IPS-20b (cell line): ENCODE measurements around the gene PPP2R1B.

Experiments used
- H3K27ac ChIP-seq: one replicate; pipeline ENCODE4 v1.5.1; 2013; ENCODE audit warnings: low read length
- H3K27me3 ChIP-seq: 2 replicates; pipeline ENCODE4 v1.6.1; 2013; ENCODE audit warnings: mild to moderate bottlenecking, low read length, inconsistent platforms; ENCODE audit not compliant: insufficient read depth
- H3K36me3 ChIP-seq: 2 replicates; pipeline ENCODE4 v1.6.1; 2013; ENCODE audit warnings: low read depth, mild to moderate bottlenecking, inconsistent platforms, low read length, moderate library complexity; ENCODE audit not compliant: insufficient read depth
- H3K4me1 ChIP-seq: 2 replicates; pipeline ENCODE4 v1.6.1; 2013; ENCODE audit warnings: mild to moderate bottlenecking, control low read depth, inconsistent platforms, low read length, moderate library complexity; ENCODE audit not compliant: insufficient read depth
- H3K4me3 ChIP-seq: 2 replicates; pipeline ENCODE4 v1.5.1; 2013; ENCODE audit warnings: mild to moderate bottlenecking, low read length, inconsistent platforms
- H3K9ac ChIP-seq: 2 replicates; pipeline ENCODE4 v1.6.1; 2013; ENCODE audit warnings: low read depth, mild to moderate bottlenecking, inconsistent platforms, low read length, moderate library complexity
- H3K9me3 ChIP-seq: 2 replicates; pipeline ENCODE4 v1.6.1; 2013; ENCODE audit warnings: mild to moderate bottlenecking, low read depth, low read length, inconsistent platforms; ENCODE audit not compliant: insufficient read depth

Gene PPP2R1B

GRCh38 chr11:111698852-111699559, 67.2 kb downstream of the PPP2R1B start:
- no peaks in the 10 kb centered on the region for H3K9me3 ChIP-seq
- no peak overlapping the region for H3K27ac ChIP-seq
- no peaks in the 10 kb centered on the region for H3K27me3 ChIP-seq
- H3K4me3 ChIP-seq, result no peak overlapping the region
- no peak overlapping the region for H3K9ac ChIP-seq
- H3K36me3 ChIP-seq, result 0 out of 2 replicates have a peak, but pooled peaks cover 6% of the 10 kb centered on the region
- peaks cover 11% of the 10 kb centered on the region; the same call in 1 of the 2 replicates for H3K4me1 ChIP-seq

- no peak overlapping the region for H3K9ac ChIP-seq
- H3K9me3 ChIP-seq, result no peaks in the 10 kb centered on the region
- H3K27ac ChIP-seq, result no peak overlapping the region
- no peak overlapping the region for H3K4me3 ChIP-seq
- H3K27me3 ChIP-seq, result no peaks in the 10 kb centered on the region
- H3K36me3 ChIP-seq, result no peaks in the 10 kb centered on the region
- peaks cover 14% of the 10 kb centered on the region; the same call in 1 of the 2 replicates for H3K4me1 ChIP-seq
These were observed 68.2 kb downstream of the PPP2R1B start for GRCh38 chr11:111697933-111698371.

- peaks cover 14% of the 10 kb centered on the region; the same call in 1 of the 2 replicates for H3K4me1 ChIP-seq
- no peaks in the 10 kb centered on the region for H3K27me3 ChIP-seq
- H3K9me3 ChIP-seq, result no peaks in the 10 kb centered on the region
- H3K27ac ChIP-seq, result no peak overlapping the region
- no peaks in the 10 kb centered on the region for H3K36me3 ChIP-seq
- no peak overlapping the region for H3K4me3 ChIP-seq
- no peak overlapping the region for H3K9ac ChIP-seq
These were observed 69.6 kb downstream of the PPP2R1B start for GRCh38 chr11:111696556-111696955.

GRCh38 chr11:111694851-111695250, 71.3 kb downstream of the PPP2R1B start:
- Histone ChIP-seq H3K27ac (no peak overlapping the region), H3K4me1 (peaks cover 10% of the 10 kb centered on the region; the same call in 1 of the 2 replicates), H3K9me3 (no peaks in the 10 kb centered on the region), H3K9ac (no peak overlapping the region), H3K36me3 (no peaks in the 10 kb centered on the region), H3K27me3 (no peaks in the 10 kb centered on the region), H3K4me3 (no peak overlapping the region)

GRCh38 chr11:111693224-111693937, 72.8 kb downstream of the PPP2R1B start:
- no peaks in the 10 kb centered on the region for H3K27me3 ChIP-seq
- no peaks in the 10 kb centered on the region for H3K9me3 ChIP-seq
- H3K36me3 ChIP-seq, result peaks cover 3% of the 10 kb centered on the region; the same call in 1 of the 2 replicates
- peaks cover 10% of the 10 kb centered on the region; the same call in 1 of the 2 replicates for H3K4me1 ChIP-seq
- no peak overlapping the region for H3K4me3 ChIP-seq
- H3K9ac ChIP-seq, result no peak overlapping the region
- H3K27ac ChIP-seq, result no peak overlapping the region

- no peak overlapping the region for H3K27ac ChIP-seq
- no peak overlapping the region for H3K9ac ChIP-seq
- no peaks in the 10 kb centered on the region for H3K27me3 ChIP-seq
These were observed 74.4 kb downstream of the PPP2R1B start for GRCh38 chr11:111691741-111692140.

GRCh38 chr11:111691176-111691575, 75.0 kb downstream of the PPP2R1B start:
- Histone ChIP-seq H3K27me3 (no peaks in the 10 kb centered on the region), H3K27ac (no peak overlapping the region), H3K36me3 (peaks cover 6% of the 10 kb centered on the region; the same call in 1 of the 2 replicates), H3K9ac (no peak overlapping the region), H3K4me1 (peaks cover 10% of the 10 kb centered on the region; the same call in 1 of the 2 replicates), H3K4me3 (no peak overlapping the region), H3K9me3 (no peaks in the 10 kb centered on the region)

More at GRCh38 chr11:111691741-111692140, 74.4 kb downstream of the PPP2R1B start:
- Histone ChIP-seq H3K4me1 (peaks cover 10% of the 10 kb centered on the region; the same call in 1 of the 2 replicates), H3K4me3 (no peak overlapping the region), H3K36me3 (peaks cover 6% of the 10 kb centered on the region; the same call in 1 of the 2 replicates), H3K9me3 (no peaks in the 10 kb centered on the region)

GRCh38 chr11:111688013-111688412, 78.2 kb downstream of the PPP2R1B start:
- Histone ChIP-seq H3K27ac (no peak overlapping the region), H3K36me3 (peaks cover 6% of the 10 kb centered on the region; the same call in 1 of the 2 replicates), H3K9me3 (no peaks in the 10 kb centered on the region), H3K4me3 (no peak overlapping the region), H3K4me1 (no peaks in the 10 kb centered on the region), H3K9ac (no peak overlapping the region), H3K27me3 (no peaks in the 10 kb centered on the region)

GRCh38 chr11:111684251-111684650, 81.9 kb downstream of the PPP2R1B start:
- Histone ChIP-seq H3K4me1 (no peaks in the 10 kb centered on the region), H3K27me3 (no peaks in the 10 kb centered on the region), H3K9ac (no peak overlapping the region), H3K4me3 (no peak overlapping the region), H3K9me3 (no peaks in the 10 kb centered on the region), H3K36me3 (peaks cover 6% of the 10 kb centered on the region; the same call in 1 of the 2 replicates), H3K27ac (no peak overlapping the region)

GRCh38 chr11:111683806-111684205, 82.4 kb downstream of the PPP2R1B start:
- H3K4me3 ChIP-seq, result no peak overlapping the region
- H3K4me1 ChIP-seq, result no peaks in the 10 kb centered on the region
- no peaks in the 10 kb centered on the region for H3K27me3 ChIP-seq
- H3K36me3 ChIP-seq, result peaks cover 4% of the 10 kb centered on the region; the same call in 1 of the 2 replicates
- no peaks in the 10 kb centered on the region for H3K9me3 ChIP-seq
- no peak overlapping the region for H3K27ac ChIP-seq
- H3K9ac ChIP-seq, result no peak overlapping the region

- Histone ChIP-seq H3K9me3 (no peaks in the 10 kb centered on the region), H3K36me3 (no peaks in the 10 kb centered on the region)
These were observed 85.6 kb downstream of the PPP2R1B start for GRCh38 chr11:111680486-111681175.

More at GRCh38 chr11:111680486-111681175, 85.6 kb downstream of the PPP2R1B start:
- H3K4me3 ChIP-seq, result no peak overlapping the region
- H3K27ac ChIP-seq, result no peak overlapping the region
- H3K9ac ChIP-seq, result no peak overlapping the region
- H3K27me3 ChIP-seq, result no peaks in the 10 kb centered on the region
- no peaks in the 10 kb centered on the region for H3K4me1 ChIP-seq
